Left colon (tissue), 2 donors: ENCODE results near the gene PTGER1. TPM values are rescaled to one million over a fixed set of nuclear protein-coding genes. Genes with fewer than 3 reads are reported as not detected.

Experiments used
- ATAC-seq: fragments of 200-7000 bp; cut with Tn5 transposase; one replicate; pipeline ENCODE4 v1.9.1; 2020; ENCODE audit warnings: mild to moderate bottlenecking, moderate library complexity
- DNase-seq, 2 donors: peaks; one replicate each; pipeline ENCODE4 v3.0.0-alpha.2; 2020
- intact Hi-C, 2 donors: fragments of 100-400 bp; cut with DNase I in 1 of 2; cut with micrococcal nuclease in 1 of 2; formaldehyde crosslinking; loops; one replicate each; pipeline versions ENCODE4 v1.11.2 to v1.14.0; 2022; cut with DNase I, micrococcal nuclease
- total RNA-seq, 2 donors: library from RNA; stranded (reverse); fragmentation: NEBNext Ultra II Directional; extraction: Animal tissue kit (Norgen Biotek cat#: 25700); gene quantifications; one replicate each; pipeline ENCODE4 v1.2.1, GENCODE V29; 2021
- donor health status: DM: no; HTN: no; CAD: no.
- donor health status: DM: yes; HTN: yes; CAD: no.

PTGER1 gene
- total RNA-seq, 2 donors from 2014 or later: 0.52 to 0.84 TPM

- ATAC-seq: no peak
- intact Hi-C loops: no loop called here
- no peak for DNase-seq
These were observed 47.7 kb downstream of the PTGER1 start for GRCh38 chr19:14427461-14427860.

GRCh38 chr19:14425696-14426138 lies 49.4 kb downstream of the PTGER1 start:
- no peak for ATAC-seq
- no peak for DNase-seq
- intact Hi-C loops: no loop called here

Other genes with a start within 250 kb of the PTGER1 start
- gene ADGRE5, start 93.9 kb downstream of the PTGER1 start, total RNA-seq: 100 to 1,000 TPM; 147 to 173 TPM
- gene DDX39A, start 56.0 kb downstream of the PTGER1 start, total RNA-seq: 10 to 100 TPM; 55.3 to 85.8 TPM
- 10 to 100 TPM; 29.3 to 49.6 TPM for gene PKN1, start 42.0 kb downstream of the PTGER1 start, total RNA-seq
- 100 to 1,000 TPM; 310 to 395 TPM for gene GIPC1, start 20.8 kb upstream of the PTGER1 start, total RNA-seq
- gene DNAJB1, start 43.0 kb upstream of the PTGER1 start, total RNA-seq: 100 to 1,000 TPM; 122 to 123 TPM
- 100 to 1,000 TPM; 119 to 161 TPM for gene TECR, start 54.2 kb upstream of the PTGER1 start, total RNA-seq
- gene NDUFB7, start 96.7 kb upstream of the PTGER1 start, total RNA-seq: 100 to 1,000 TPM; 228 to 299 TPM
- under 1 TPM; 0.15 to 0.36 TPM for gene CLEC17A, start 107.7 kb upstream of the PTGER1 start, total RNA-seq
- gene ADGRE3, start 199.5 kb upstream of the PTGER1 start, total RNA-seq: not detected
- gene ZNF333, start 214.7 kb upstream of the PTGER1 start, total RNA-seq: 1 to 10 TPM; 5.3 to 7.3 TPM